HCT116 (cell line): ENCODE results near the gene NFAT5. TPM values are rescaled to one million over a fixed set of nuclear protein-coding genes. Genes with fewer than 3 reads are reported as not detected.

Experiments
- ATAC-seq: fragments of 200-7000 bp; cut with Tn5 transposase; 2 replicates; pipeline ENCODE4 v1.9.1; 2020; ENCODE audit warnings: mild to moderate bottlenecking, moderate library complexity
- BruUV-seq: library from RNA; stranded (reverse); fragments of 400-500 nt; replicated peaks from 2 replicates; lab custom pipeline; 2021; lab: Mats Ljungman, UMichigan
- CTCF ChIA-PET: fragments of 300-600 bp; sonication (Branson Sonifier 250); formaldehyde crosslinking; loops from one replicate; lab custom pipeline; 2021; ENCODE audit warnings: antibody characterized with exemption; lab: Charles Lee
- POLR2A ChIA-PET: fragments of 300-600, 350-600 bp; sonication (Branson Sonifier 250); formaldehyde crosslinking; loops from one replicate; lab custom pipeline; 2021; ENCODE audit warnings: antibody characterized with exemption; lab: Charles Lee
- RAD21 ChIA-PET, 2 experiments: fragments of 300-600 bp; sonication (Branson Sonifier 250); formaldehyde crosslinking; loops; one replicate each; lab custom pipeline; 2023; ENCODE audit warnings: low total read pairs in 2 of 2; ENCODE audit not compliant: uncharacterized antibody in 2 of 2, unreplicated experiment in 2 of 2, low non-redundant PET in 1 of 2; lab: Charles Lee
- DNase-seq: peaks from one replicate; pipeline ENCODE4 v3.0.0-alpha.2; 2010; ENCODE audit warnings: low read depth, low spot score
- H2AFZ ChIP-seq: fragments of 200-600 bp; shearing (Covaris generic), sonication (generic); 2 replicates; pipeline ENCODE4 v1.6.1; 2017; ENCODE audit warnings: low read depth, mixed run types, mixed read lengths, antibody characterized with exemption, low read length; ENCODE audit not compliant: poor library complexity, severe bottlenecking
- H3K27ac ChIP-seq: 2 replicates; pipeline ENCODE4 v1.5.1; 2012; ENCODE audit warnings: low read depth, low read length
- H3K27me3 ChIP-seq: fragments of 200-600 bp; sonication (generic); 2 replicates; pipeline ENCODE4 v1.6.1; 2016; ENCODE audit warnings: mixed run types, low read length, mixed read lengths; ENCODE audit not compliant: insufficient read depth
- H3K36me3 ChIP-seq, 2 experiments: fragments of 200-500 bp in 1 of 2; fragments of 200-600 bp in 1 of 2; sonication (Bioruptor generic) in 1 of 2; sonication (generic) in 1 of 2; 2 replicates each; pipeline versions ENCODE4 v1.5.1 to v1.6.1; 2014 to 2016; ENCODE audit warnings: low read length in 2 of 2, inconsistent platforms in 1 of 2, mixed read lengths in 1 of 2, mixed run types in 1 of 2; ENCODE audit not compliant: insufficient read depth in 2 of 2, control insufficient read depth in 1 of 2
- H3K4me1 ChIP-seq, 2 experiments: fragments of 200-600 bp in 1 of 2; sonication (generic) in 1 of 2; 2 replicates each; pipeline versions ENCODE4 v1.5.1 to v1.6.1; 2012 to 2017; ENCODE audit warnings: low read length in 2 of 2, inconsistent platforms in 1 of 2, mild to moderate bottlenecking in 1 of 2, mixed read lengths in 1 of 2, mixed run types in 1 of 2, moderate library complexity in 1 of 2; ENCODE audit not compliant: insufficient read depth in 2 of 2, control insufficient read depth in 1 of 2
- H3K4me2 ChIP-seq: fragments of 200-600 bp; sonication (generic); 2 replicates; pipeline ENCODE4 v1.6.1; 2017; ENCODE audit warnings: mixed run types, low read length, mixed read lengths
- H3K4me3 ChIP-seq, 2 experiments: fragments of 200-600 bp in 1 of 2; sonication (generic) in 1 of 2; replicated peaks in 1 of 2; 2 replicates each; pipeline ENCODE4 v1.5.1; 2011 to 2016; ENCODE audit warnings: low read length in 2 of 2, control low read depth in 1 of 2, low read depth in 1 of 2, mild to moderate bottlenecking in 1 of 2, mixed read lengths in 1 of 2, mixed run types in 1 of 2
- H3K79me2 ChIP-seq: fragments of 200-600 bp; sonication (generic); 2 replicates; pipeline ENCODE4 v1.6.1; 2017; ENCODE audit warnings: mild to moderate bottlenecking, mixed run types, low read length, moderate library complexity, mixed read lengths; ENCODE audit not compliant: insufficient read depth
- H3K9ac ChIP-seq: fragments of 200-600 bp; sonication (generic); 2 replicates; pipeline ENCODE4 v1.6.1; 2016; ENCODE audit warnings: low read length, mixed read lengths
- H3K9me2 ChIP-seq: fragments of 200-600 bp; sonication (generic), shearing (Covaris generic); 2 replicates; pipeline ENCODE4 v1.6.1; 2017; ENCODE audit warnings: mixed run types, mild to moderate bottlenecking, moderate library complexity; ENCODE audit not compliant: insufficient read depth
- H3K9me3 ChIP-seq, 2 experiments: fragments of 200-500 bp in 1 of 2; fragments of 200-600 bp in 1 of 2; sonication (Bioruptor generic) in 1 of 2; sonication (generic) in 1 of 2; 2 replicates each; pipeline ENCODE4 v1.6.1; 2014 to 2017; ENCODE audit warnings: low read length in 2 of 2, mixed read lengths in 2 of 2, inconsistent platforms in 1 of 2, low read depth in 1 of 2, mild to moderate bottlenecking in 1 of 2, mixed run types in 1 of 2, moderate library complexity in 1 of 2; ENCODE audit not compliant: control insufficient read depth in 1 of 2, insufficient read depth in 1 of 2
- H4K20me1 ChIP-seq: fragments of 200-600 bp; sonication (generic), shearing (Covaris generic); 2 replicates; pipeline ENCODE4 v1.6.1; 2017; ENCODE audit warnings: mixed run types, mild to moderate bottlenecking, moderate library complexity; ENCODE audit not compliant: insufficient read depth
- EZH2 ChIP-seq: fragments of 200-600 bp; sonication (generic); IDR thresholded peaks from 2 replicates; pipeline ENCODE4 v1.6.1; 2017; ENCODE audit warnings: antibody characterized with exemption, mixed run types
- POLR2AphosphoS5 ChIP-seq: IDR thresholded peaks from 2 replicates; pipeline ENCODE4 v1.6.1; 2011; ENCODE audit warnings: mild to moderate bottlenecking, low read depth, low read length, moderate library complexity
- SP1 ChIP-seq: IDR thresholded peaks from 2 replicates; pipeline ENCODE4 v1.6.1; 2012; ENCODE audit warnings: low read depth
- TCF7L2 ChIP-seq: IDR thresholded peaks from 2 replicates; pipeline ENCODE4 v1.7.0; 2011; ENCODE audit warnings: borderline replicate concordance, inconsistent platforms; ENCODE audit not compliant: insufficient read depth, insufficient read length; ENCODE audit errors: extremely low read depth
- intact Hi-C: fragments of 100-400 bp; cut with micrococcal nuclease; formaldehyde crosslinking; loops from 2 replicates; pipeline ENCODE4 v1.10.0; 2022
- total RNA-seq: library from RNA; stranded (reverse); gene quantifications from one replicate; pipeline ENCODE4 v1.2.1, GENCODE V29; 2021; ENCODE audit not compliant: unreplicated experiment
- TF ChIP-seq, protein P1 (sequence below): IDR thresholded peaks from 2 replicates; pipeline ENCODE4 v1.6.1; 2012; ENCODE audit warnings: low read depth
- TF ChIP-seq, protein P2 (sequence below): IDR thresholded peaks from 2 replicates; pipeline ENCODE4 v1.6.1; 2012
- TF ChIP-seq, protein P3 (sequence below), 3 experiments: fragments of 200-600 bp in 1 of 3; sonication (generic) in 1 of 3; IDR thresholded peaks in 2 of 3; conservative IDR thresholded peaks in 1 of 3; 2 replicates each; pipeline ENCODE4 v1.5.1; 2012 to 2017; ENCODE audit warnings: low read depth in 2 of 3, low read length in 2 of 3, antibody characterized with exemption in 1 of 3, borderline replicate concordance in 1 of 3, control low read depth in 1 of 3, mild to moderate bottlenecking in 1 of 3, mixed read lengths in 1 of 3, mixed run types in 1 of 3, moderate library complexity in 1 of 3; ENCODE audit not compliant: insufficient read depth in 1 of 3

Gene NFAT5
- total RNA-seq, 1 experiment from 2014 or later = 67.4 TPM

DNA sequence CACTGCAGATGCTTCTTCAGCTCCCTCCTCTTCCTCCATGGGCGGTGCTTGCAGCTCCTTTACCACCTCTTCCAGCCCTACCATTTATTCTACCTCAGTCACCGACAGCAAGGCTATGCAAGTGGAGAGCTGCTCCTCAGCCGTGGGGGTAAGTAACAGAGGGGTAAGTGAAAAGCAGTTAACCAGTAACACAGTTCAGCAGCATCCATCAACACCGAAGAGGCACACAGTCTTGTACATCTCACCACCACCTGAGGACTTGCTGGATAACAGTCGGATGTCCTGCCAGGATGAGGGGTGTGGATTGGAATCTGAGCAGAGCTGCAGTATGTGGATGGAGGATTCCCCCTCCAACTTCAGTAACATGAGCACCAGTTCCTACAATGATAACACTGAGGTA is 81.3 kb downstream of the NFAT5 start:
- ChIA-PET RAD21 (no interaction called here), CTCF (no interaction called here), POLR2A (no interaction called here)

More for the DNA sequence above, 81.3 kb downstream of the NFAT5 start:
- H3K27me3 ChIP-seq = no peaks in the 10 kb centered on the region
- DNase-seq = no peak
- peaks cover 39% of the 10 kb centered on the region in 2 experiments for H3K36me3 ChIP-seq
- no peak for ATAC-seq
- H3K9me2 ChIP-seq = no peaks in the 10 kb centered on the region
- H3K4me2 ChIP-seq = no peak overlapping the region
- TF ChIP-seq TCF7L2 (no peak), EZH2 (no peak), POLR2AphosphoS5 (no peak), SP1 (no peak)
- TF ChIP-seq, protein P1, sequence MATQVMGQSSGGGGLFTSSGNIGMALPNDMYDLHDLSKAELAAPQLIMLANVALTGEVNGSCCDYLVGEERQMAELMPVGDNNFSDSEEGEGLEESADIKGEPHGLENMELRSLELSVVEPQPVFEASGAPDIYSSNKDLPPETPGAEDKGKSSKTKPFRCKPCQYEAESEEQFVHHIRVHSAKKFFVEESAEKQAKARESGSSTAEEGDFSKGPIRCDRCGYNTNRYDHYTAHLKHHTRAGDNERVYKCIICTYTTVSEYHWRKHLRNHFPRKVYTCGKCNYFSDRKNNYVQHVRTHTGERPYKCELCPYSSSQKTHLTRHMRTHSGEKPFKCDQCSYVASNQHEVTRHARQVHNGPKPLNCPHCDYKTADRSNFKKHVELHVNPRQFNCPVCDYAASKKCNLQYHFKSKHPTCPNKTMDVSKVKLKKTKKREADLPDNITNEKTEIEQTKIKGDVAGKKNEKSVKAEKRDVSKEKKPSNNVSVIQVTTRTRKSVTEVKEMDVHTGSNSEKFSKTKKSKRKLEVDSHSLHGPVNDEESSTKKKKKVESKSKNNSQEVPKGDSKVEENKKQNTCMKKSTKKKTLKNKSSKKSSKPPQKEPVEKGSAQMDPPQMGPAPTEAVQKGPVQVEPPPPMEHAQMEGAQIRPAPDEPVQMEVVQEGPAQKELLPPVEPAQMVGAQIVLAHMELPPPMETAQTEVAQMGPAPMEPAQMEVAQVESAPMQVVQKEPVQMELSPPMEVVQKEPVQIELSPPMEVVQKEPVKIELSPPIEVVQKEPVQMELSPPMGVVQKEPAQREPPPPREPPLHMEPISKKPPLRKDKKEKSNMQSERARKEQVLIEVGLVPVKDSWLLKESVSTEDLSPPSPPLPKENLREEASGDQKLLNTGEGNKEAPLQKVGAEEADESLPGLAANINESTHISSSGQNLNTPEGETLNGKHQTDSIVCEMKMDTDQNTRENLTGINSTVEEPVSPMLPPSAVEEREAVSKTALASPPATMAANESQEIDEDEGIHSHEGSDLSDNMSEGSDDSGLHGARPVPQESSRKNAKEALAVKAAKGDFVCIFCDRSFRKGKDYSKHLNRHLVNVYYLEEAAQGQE = no peak
- TF ChIP-seq, protein P2, sequence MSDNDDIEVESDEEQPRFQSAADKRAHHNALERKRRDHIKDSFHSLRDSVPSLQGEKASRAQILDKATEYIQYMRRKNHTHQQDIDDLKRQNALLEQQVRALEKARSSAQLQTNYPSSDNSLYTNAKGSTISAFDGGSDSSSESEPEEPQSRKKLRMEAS = no peak
- TF ChIP-seq, protein P3, sequence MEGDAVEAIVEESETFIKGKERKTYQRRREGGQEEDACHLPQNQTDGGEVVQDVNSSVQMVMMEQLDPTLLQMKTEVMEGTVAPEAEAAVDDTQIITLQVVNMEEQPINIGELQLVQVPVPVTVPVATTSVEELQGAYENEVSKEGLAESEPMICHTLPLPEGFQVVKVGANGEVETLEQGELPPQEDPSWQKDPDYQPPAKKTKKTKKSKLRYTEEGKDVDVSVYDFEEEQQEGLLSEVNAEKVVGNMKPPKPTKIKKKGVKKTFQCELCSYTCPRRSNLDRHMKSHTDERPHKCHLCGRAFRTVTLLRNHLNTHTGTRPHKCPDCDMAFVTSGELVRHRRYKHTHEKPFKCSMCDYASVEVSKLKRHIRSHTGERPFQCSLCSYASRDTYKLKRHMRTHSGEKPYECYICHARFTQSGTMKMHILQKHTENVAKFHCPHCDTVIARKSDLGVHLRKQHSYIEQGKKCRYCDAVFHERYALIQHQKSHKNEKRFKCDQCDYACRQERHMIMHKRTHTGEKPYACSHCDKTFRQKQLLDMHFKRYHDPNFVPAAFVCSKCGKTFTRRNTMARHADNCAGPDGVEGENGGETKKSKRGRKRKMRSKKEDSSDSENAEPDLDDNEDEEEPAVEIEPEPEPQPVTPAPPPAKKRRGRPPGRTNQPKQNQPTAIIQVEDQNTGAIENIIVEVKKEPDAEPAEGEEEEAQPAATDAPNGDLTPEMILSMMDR (IDR thresholded peaks at IDR 0.05 in 2 of 3, conservative IDR thresholded peaks at IDR 0.05 in 1 of 3; ENCODE audit: borderline replicate concordance in 1 of 3, insufficient read depth in 1 of 3, low read depth in 2 of 3, low read length in 2 of 3) = no peak
- H3K27ac ChIP-seq = no peak overlapping the region
- no TSS peak for BruUV-seq
- H3K9ac ChIP-seq = no peak overlapping the region
- H2AFZ ChIP-seq = no peak overlapping the region
- intact Hi-C loops = no loop called here
- 0 out of 4 replicates have a peak, but pooled peaks cover 0 to 3% of the 10 kb centered on the region in 2 experiments for H3K4me1 ChIP-seq
- no peaks in the 10 kb centered on the region for H3K9me3 ChIP-seq
- peaks cover 15% of the 10 kb centered on the region; the same call in 1 of the 2 replicates for H4K20me1 ChIP-seq
- H3K4me3 ChIP-seq = no peak overlapping the region
- peaks cover 99% of the 10 kb centered on the region for H3K79me2 ChIP-seq
